ENCODE results near the gene NPHP4. TPM values are rescaled to one million over a fixed set of nuclear protein-coding genes. Genes with fewer than 3 reads are reported as not detected.

NPHP4 gene
- total and polyA plus RNA-seq, 9 of the 15 experiments (the other 6 are each of a cell fraction or from before 2014, with no cell fraction given), result 0.52 to 26.2 (median 6.7) TPM

- Histone ChIP-seq H3K27me3 (ENCODE audit: control insufficient read depth in 2 of 2, insufficient read depth in 2 of 2, low read length in 2 of 2) (no peaks in the 10 kb centered on the region), H3K4me2 (ENCODE audit: insufficient read depth, low read length) (no peak overlapping the region), H3K9me1 (ENCODE audit: control insufficient read depth, insufficient read depth, low read length) (no peaks in the 10 kb centered on the region), H3K4me3 (no peak overlapping the region), H4K20me1 (replicated peaks; ENCODE audit: control insufficient read depth, insufficient read depth, low read length) (0 out of 2 replicates have a peak, but pooled peaks cover 6% of the 10 kb centered on the region), H3K9ac (ENCODE audit: insufficient read depth in 1 of 2, low read depth in 2 of 2, low read length in 2 of 2) (no peak overlapping the region; a peak in 1 of 4 replicates), H3K36me3 (ENCODE audit: control insufficient read depth, insufficient read depth, low read length) (peaks cover 58% of the 10 kb centered on the region; the same call in 2 of the 3 replicates), H2AFZ (ENCODE audit: low read depth, low read length) (no peak overlapping the region), H3K9me3 (replicated peaks; ENCODE audit: control insufficient read depth, insufficient read depth, low read depth, low read length) (no peaks in the 10 kb centered on the region), H3K27ac (ENCODE audit: extremely low read depth, low read depth, low read length) (no peak overlapping the region), H3K4me1 (replicated peaks in 1 of 2; ENCODE audit: control insufficient read depth in 2 of 2, insufficient read depth in 2 of 2, low read length in 2 of 2) (peaks cover 0 to 12% of the 10 kb centered on the region in 2 experiments; a peak in 2 of 5 replicates), H3K79me2 (ENCODE audit: control insufficient read depth, insufficient read depth, low read length) (no peaks in the 10 kb centered on the region)
- peak; percentile 79 for ATAC-seq
- WGBS (ENCODE audit: insufficient coverage, low coverage, missing lambda C conversion rate), result 69% methylated on average over 11 of the region's 11 CpGs
- CTCF ChIA-PET (ENCODE audit: low intra/inter-chr PET ratio), result interaction anchor here (0.7 kb wide), 1 partner anchor 320 kb away, joined by 3 read pairs; no protein-coding TSS in a partner anchor
- POLR2A ChIA-PET, result interaction anchor here (0.6 to 1.2 kb wide), 3 partner anchors 8 to 44 kb away, joined by 3 read pairs; no protein-coding TSS in a partner anchor
- in situ Hi-C loops (cut with MboI), result no loop called here
- FAIRE-seq, result no peak
- BruUV-seq (replicated peaks), result no TSS peak
- DNase-seq (ENCODE audit: extremely low read depth in 1 of 4, low spot score in 3 of 4), result peak in 2 of 4 experiments; percentile 25 to 28
- intact Hi-C loops (cut with micrococcal nuclease), result no loop called here
- TF ChIP-seq SMAD1 (IDR thresholded peaks at IDR 0.05; ENCODE audit: low read depth, low read length, partially characterized antibody) (no peak), ZBTB7A (IDR thresholded peaks at IDR 0.05; ENCODE audit: borderline replicate concordance, control insufficient read depth, low read depth, low read length) (no peak), NFIC (IDR thresholded peaks at IDR 0.05) (0 out of 2 replicates have a peak, but pooled peaks have one; percentile 19)
These were observed 30.6 kb downstream of the NPHP4 start for GRCh38 chr1:5961601-5962000.

- H3K9ac ChIP-seq (ENCODE audit: insufficient read depth in 1 of 2, low read depth in 2 of 2, low read length in 2 of 2), result no peak overlapping the region
- H3K36me3 ChIP-seq (ENCODE audit: control insufficient read depth, insufficient read depth, low read length), result peaks cover 53% of the 10 kb centered on the region; the same call in 2 of the 3 replicates
- H2AFZ ChIP-seq (ENCODE audit: low read depth, low read length), result no peak overlapping the region
- no peak for FAIRE-seq
- no peaks in the 10 kb centered on the region for H3K79me2 ChIP-seq (ENCODE audit: control insufficient read depth, insufficient read depth, low read length)
- intact Hi-C loops (cut with micrococcal nuclease) (no loop called here), in situ Hi-C loops (cut with MboI) (no loop called here)
- no peaks in the 10 kb centered on the region for H3K27me3 ChIP-seq (ENCODE audit: control insufficient read depth in 2 of 2, insufficient read depth in 2 of 2, low read length in 2 of 2)
- peaks cover 0 to 12% of the 10 kb centered on the region in 2 experiments; a peak in 2 of 5 replicates for H3K4me1 ChIP-seq (replicated peaks in 1 of 2; ENCODE audit: control insufficient read depth in 2 of 2, insufficient read depth in 2 of 2, low read length in 2 of 2)
- H3K4me2 ChIP-seq (ENCODE audit: insufficient read depth, low read length), result no peak overlapping the region
- no peak overlapping the region for H3K27ac ChIP-seq (ENCODE audit: extremely low read depth, low read depth, low read length)
- H3K4me3 ChIP-seq, result no peak overlapping the region
- no TSS peak for BruUV-seq (replicated peaks)
- 71% methylated on average over 7 of the region's 7 CpGs for WGBS (ENCODE audit: insufficient coverage, low coverage, missing lambda C conversion rate)
- H3K9me1 ChIP-seq (ENCODE audit: control insufficient read depth, insufficient read depth, low read length), result no peaks in the 10 kb centered on the region
- no peaks in the 10 kb centered on the region for H3K9me3 ChIP-seq (replicated peaks; ENCODE audit: control insufficient read depth, insufficient read depth, low read depth, low read length)
- H4K20me1 ChIP-seq (replicated peaks; ENCODE audit: control insufficient read depth, insufficient read depth, low read length), result 0 out of 2 replicates have a peak, but pooled peaks cover 6% of the 10 kb centered on the region
- no peak for DNase-seq (ENCODE audit: extremely low read depth in 1 of 4, low spot score in 3 of 4)
- ChIA-PET CTCF (ENCODE audit: low intra/inter-chr PET ratio) (no interaction called here), POLR2A (interaction anchor here (0.7 kb wide), 1 partner anchor 13 kb away, joined by 4 read pairs; no protein-coding TSS in a partner anchor)
- ATAC-seq, result no peak
- TF ChIP-seq SRSF7 (optimal IDR thresholded peaks at IDR 0.05; ENCODE audit: low read depth, low read length) (no peak), HMG20B (CRISPR knock-in tag; IDR thresholded peaks at IDR 0.05) (no peak), RAD51 (IDR thresholded peaks at IDR 0.05; ENCODE audit: borderline replicate concordance, low read depth) (no peak), ETV5 (CRISPR knock-in tag; IDR thresholded peaks at IDR 0.05; ENCODE audit: low read depth) (no peak), PREB (CRISPR knock-in tag; IDR thresholded peaks at IDR 0.05) (no peak), FOXP1 (CRISPR knock-in tag; IDR thresholded peaks at IDR 0.05) (no peak)
These were observed 31.9 kb downstream of the NPHP4 start for GRCh38 chr1:5960336-5960735.
